Mucosa of descending colon (tissue), 3 donors: ENCODE measurements around the gene GAS7. TPM values are rescaled to one million over a fixed set of nuclear protein-coding genes. Genes with fewer than 3 reads are reported as not detected.

ENCODE experiments used
- ATAC-seq: fragments of 200-7000 bp; cut with Tn5 transposase; one replicate; pipeline ENCODE4 v1.9.1; 2020; ENCODE audit warnings: mild to moderate bottlenecking, moderate library complexity
- DNase-seq, 3 donors: peaks; one replicate each; pipeline ENCODE4 v3.0.0-alpha.2; 2020
- H3K36me3 ChIP-seq: fragments of 200-600 bp; one replicate; pipeline ENCODE4 v1.8.0; 2021; ENCODE audit warnings: low read depth, mild to moderate bottlenecking
- H3K4me1 ChIP-seq: fragments of 200-600 bp; one replicate; pipeline ENCODE4 v1.8.0; 2021; ENCODE audit warnings: low read depth, mild to moderate bottlenecking
- H3K4me3 ChIP-seq: fragments of 200-600 bp; one replicate; pipeline ENCODE4 v1.8.0; 2021; ENCODE audit warnings: mild to moderate bottlenecking
- H3K9me3 ChIP-seq: fragments of 200-600 bp; one replicate; pipeline ENCODE4 v1.8.0; 2021; ENCODE audit warnings: mild to moderate bottlenecking
- intact Hi-C, 2 donors: fragments of 100-400 bp; cut with DNase I in 1 of 2; cut with micrococcal nuclease in 1 of 2; formaldehyde crosslinking; loops; one replicate each; pipeline versions ENCODE4 v1.11.0 to v1.11.1; 2022; cut with DNase I, micrococcal nuclease
- total RNA-seq, 3 donors: library from RNA; stranded (reverse); fragmentation: NEBNext Ultra II Directional in 2 of 3; extraction: Animal tissue kit (Norgen Biotek cat#: 25700) in 2 of 3; gene quantifications; one replicate each; pipeline versions ENCODE4 v1.2.1 to v1.2.4, GENCODE V29; 2021 to 2023
- TF ChIP-seq, protein P1 (sequence below): fragments of 200-600 bp; IDR thresholded peaks from one replicate; pipeline ENCODE4 v1.8.0; 2022; ENCODE audit warnings: antibody characterized with exemption, mild to moderate bottlenecking
- donor health status: DM: no; HTN: no; CAD: no; lungs with moderate emphysema.
- donor health status: DM: no; HTN: no; CAD: no.
- donor health status: DM: no; HTN: yes; CAD: no.

Gene GAS7
- total RNA-seq, 3 donors from 2014 or later = 6.4 to 54.4 (median 21.6) TPM

DNA sequence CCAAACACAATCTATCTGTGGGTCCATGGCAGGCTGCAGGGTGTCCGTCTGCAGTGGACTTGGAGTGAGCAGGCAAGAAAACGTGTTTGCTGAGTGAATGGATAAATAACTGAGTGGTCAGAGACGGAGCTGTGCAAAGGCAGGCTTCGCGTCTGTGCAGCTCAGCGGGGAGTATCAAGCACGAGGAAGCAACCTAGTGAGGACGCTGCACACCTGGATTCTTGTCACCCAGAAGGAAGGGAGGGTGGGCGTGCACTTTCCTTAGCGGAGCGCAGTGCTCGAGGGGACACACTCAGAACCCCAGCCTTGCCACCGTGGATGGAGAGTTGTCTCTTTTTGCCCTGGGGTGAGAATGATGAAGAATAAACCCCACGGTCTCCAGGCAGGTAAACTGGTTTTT is 291.8 kb downstream of the GAS7 start:
- H3K4me1 ChIP-seq = no peaks in the 10 kb centered on the region
- intact Hi-C loops = no loop called here
- ATAC-seq = no peak
- H3K9me3 ChIP-seq = no peaks in the 10 kb centered on the region
- H3K36me3 ChIP-seq = no peaks in the 10 kb centered on the region
- DNase-seq = no peak
- no peak overlapping the region for H3K4me3 ChIP-seq
- TF ChIP-seq, protein P1, sequence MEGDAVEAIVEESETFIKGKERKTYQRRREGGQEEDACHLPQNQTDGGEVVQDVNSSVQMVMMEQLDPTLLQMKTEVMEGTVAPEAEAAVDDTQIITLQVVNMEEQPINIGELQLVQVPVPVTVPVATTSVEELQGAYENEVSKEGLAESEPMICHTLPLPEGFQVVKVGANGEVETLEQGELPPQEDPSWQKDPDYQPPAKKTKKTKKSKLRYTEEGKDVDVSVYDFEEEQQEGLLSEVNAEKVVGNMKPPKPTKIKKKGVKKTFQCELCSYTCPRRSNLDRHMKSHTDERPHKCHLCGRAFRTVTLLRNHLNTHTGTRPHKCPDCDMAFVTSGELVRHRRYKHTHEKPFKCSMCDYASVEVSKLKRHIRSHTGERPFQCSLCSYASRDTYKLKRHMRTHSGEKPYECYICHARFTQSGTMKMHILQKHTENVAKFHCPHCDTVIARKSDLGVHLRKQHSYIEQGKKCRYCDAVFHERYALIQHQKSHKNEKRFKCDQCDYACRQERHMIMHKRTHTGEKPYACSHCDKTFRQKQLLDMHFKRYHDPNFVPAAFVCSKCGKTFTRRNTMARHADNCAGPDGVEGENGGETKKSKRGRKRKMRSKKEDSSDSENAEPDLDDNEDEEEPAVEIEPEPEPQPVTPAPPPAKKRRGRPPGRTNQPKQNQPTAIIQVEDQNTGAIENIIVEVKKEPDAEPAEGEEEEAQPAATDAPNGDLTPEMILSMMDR = no peak

DNA sequence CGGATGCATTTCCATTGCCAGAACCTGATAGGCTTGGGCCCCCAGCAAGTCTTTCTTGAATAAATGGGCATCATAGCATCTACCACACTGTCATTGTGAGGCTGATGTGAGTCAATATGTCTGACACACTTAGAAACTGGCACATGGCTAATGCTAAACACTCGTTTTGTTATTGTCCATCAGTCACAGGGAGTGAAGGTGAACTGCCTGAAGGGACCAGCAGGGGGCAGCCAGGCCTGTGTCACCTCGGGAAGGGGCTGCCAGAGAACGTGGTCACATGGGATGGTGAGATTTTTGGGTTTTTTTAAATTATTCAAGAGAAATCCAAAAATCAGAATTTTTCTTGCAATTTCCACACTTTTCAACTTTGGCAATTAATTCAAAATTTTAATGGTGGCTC is 292.5 kb downstream of the GAS7 start:
- ATAC-seq (peak; percentile 33), DNase-seq (peak in 1 of 3 donors; percentile 19)
- H3K4me1 ChIP-seq = no peaks in the 10 kb centered on the region
- intact Hi-C loops = no loop called here
- TF ChIP-seq, protein P1 = peak; percentile 21
- H3K36me3 ChIP-seq = no peaks in the 10 kb centered on the region
- no peaks in the 10 kb centered on the region for H3K9me3 ChIP-seq
- no peak overlapping the region for H3K4me3 ChIP-seq

DNA sequence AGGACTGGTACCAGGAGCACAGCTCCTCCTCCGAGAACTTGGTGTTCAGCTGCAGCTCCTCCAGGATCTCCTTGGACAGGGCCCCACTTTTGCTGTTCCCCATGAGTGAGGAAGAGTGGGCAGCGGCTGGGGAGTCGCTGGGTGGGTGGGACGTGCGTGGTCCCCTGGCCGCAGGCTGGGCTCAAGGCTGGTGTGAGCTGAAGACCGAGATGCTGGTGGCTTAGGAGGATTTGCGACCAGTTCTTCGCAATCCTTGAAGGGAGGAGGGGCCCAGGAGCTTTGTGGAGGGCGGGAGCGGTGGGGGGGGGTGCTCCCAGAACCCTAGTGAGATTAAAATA is 293.4 kb downstream of the GAS7 start, which contains the start of gene RCVRN:
RCVRN (minus strand) TSS at position 194 of the 338 bp plus-strand sequence; CDS start at position 103, 91 bp downstream.
- intact Hi-C loops = no loop called here
- no peak for ATAC-seq

DNA sequence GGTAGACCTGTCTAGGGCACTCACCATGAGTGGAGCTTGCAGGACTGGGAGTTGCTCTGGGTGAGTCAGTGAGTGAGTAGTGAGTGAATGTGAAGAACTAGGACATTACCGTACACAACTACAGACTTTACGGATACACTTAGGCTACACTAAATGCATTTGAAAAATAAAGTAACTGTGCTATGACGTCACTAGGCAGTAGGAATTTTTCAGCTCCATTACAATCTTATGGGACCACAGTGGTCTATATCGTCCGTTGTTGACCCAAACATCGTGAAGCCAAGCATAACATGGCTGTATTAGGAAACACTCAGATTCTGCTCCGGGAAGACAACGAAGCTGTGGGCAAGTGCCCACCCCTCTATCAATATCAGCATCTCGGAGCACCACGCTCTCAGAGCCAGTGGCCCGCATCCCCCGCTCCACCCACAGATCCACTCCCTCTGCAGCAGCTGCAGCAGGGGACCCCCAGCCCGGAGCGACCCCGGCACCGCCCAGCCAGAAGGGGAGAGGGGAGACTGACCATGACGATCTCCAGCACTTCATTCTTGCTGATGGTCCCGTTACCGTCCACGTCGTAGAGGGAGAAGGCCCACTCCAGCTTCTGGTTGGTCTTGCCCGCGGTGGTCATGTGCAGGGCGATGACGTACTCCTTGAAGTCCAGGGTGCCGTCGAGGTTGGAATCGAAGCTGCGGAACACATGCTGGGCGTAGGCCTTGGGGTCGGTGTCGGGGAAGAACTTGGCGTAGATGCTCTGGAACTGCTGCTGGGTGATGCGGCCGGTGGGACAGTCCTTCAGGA is 293.9 kb downstream of the GAS7 start:
- H3K9me3 ChIP-seq = no peaks in the 10 kb centered on the region
- intact Hi-C loops = no loop called here
- no peak overlapping the region for H3K4me3 ChIP-seq
- H3K4me1 ChIP-seq = no peaks in the 10 kb centered on the region
- no peak for ATAC-seq
- TF ChIP-seq, protein P1 = no peak
- no peaks in the 10 kb centered on the region for H3K36me3 ChIP-seq
- no peak for DNase-seq

More for the DNA sequence above, 293.4 kb downstream of the GAS7 start, which contains the start of gene RCVRN:
- TF ChIP-seq, protein P1 = no peak
- H3K4me1 ChIP-seq = no peaks in the 10 kb centered on the region
- H3K36me3 ChIP-seq = no peaks in the 10 kb centered on the region
- no peak within 1 kb of the TSS for H3K4me3 ChIP-seq
- DNase-seq = no peak
- no peaks in the 10 kb centered on the region for H3K9me3 ChIP-seq

DNA sequence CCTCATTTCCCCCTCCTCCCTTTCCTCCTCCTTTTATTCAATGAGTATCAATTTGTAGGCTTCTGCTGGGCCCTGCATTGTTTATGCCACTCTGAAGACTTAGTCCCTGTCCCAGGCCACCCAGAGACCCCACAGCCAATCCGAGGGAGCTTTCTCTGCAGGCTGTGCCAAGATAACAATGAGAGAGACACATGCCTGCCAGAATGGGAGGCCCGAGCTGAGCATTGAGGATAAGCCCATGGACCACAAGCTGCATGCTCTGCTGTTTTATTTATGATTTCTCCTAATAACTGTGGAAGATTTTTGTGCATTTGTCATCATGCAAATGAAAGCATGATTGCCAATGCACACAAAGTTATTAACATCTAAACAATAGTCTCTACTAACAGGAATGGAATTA is 296.3 kb downstream of the GAS7 start:
- H3K36me3 ChIP-seq = no peaks in the 10 kb centered on the region
- intact Hi-C loops = no loop called here
- ATAC-seq = no peak
- TF ChIP-seq, protein P1 = no peak
- no peaks in the 10 kb centered on the region for H3K4me1 ChIP-seq
- H3K4me3 ChIP-seq = no peak overlapping the region
- no peaks in the 10 kb centered on the region for H3K9me3 ChIP-seq
- no peak for DNase-seq
